ENCODE measurements around the gene ZSWIM4. TPM values are rescaled to one million over a fixed set of nuclear protein-coding genes. Genes with fewer than 3 reads are reported as not detected.

Gene ZSWIM4
- total and polyA plus RNA-seq, 2 of the 4 experiments (the other 2 are of a cell fraction) = 2.2 to 6.2 TPM

GRCh38 chr19:13817615-13818371 lies 22.6 kb downstream of the ZSWIM4 start:
- BruUV-seq (replicated peaks) = no TSS peak

More at GRCh38 chr19:13817615-13818371, 22.6 kb downstream of the ZSWIM4 start:
- H2AK5ac ChIP-seq (ENCODE audit: low read depth, low read length) = no peak overlapping the region
- no peak overlapping the region for H3K4ac ChIP-seq (ENCODE audit: low read depth, low read length)
- WGBS, 2 experiments (ENCODE audit: extremely low coverage in 2 of 2, insufficient read length in 1 of 2) = 63% methylated on average over 11 of the region's 35 CpGs; no CpG with 5 or more reads in 1 of the 2 experiments
- ATAC-seq (ENCODE audit: low read depth) (peak; percentile 18; the same call in 1 of the 2 replicates), DNase-seq (no peak)
- intact Hi-C loops (cut with micrococcal nuclease) (no loop called here), dilution Hi-C loops (cut with HindIII; ENCODE audit: low sequenced_read_pairs, unreplicated experiment) (no loop called here), in situ Hi-C loops (cut with MboI; ENCODE audit: low sequenced_read_pairs) (no loop called here)
- no peak overlapping the region for H3K14ac ChIP-seq (replicated peaks; ENCODE audit: low read depth, low read length)
- no peak overlapping the region for H3K4me3 ChIP-seq (ENCODE audit: insufficient read depth, low read depth, low read length)
- H2BK5ac ChIP-seq (ENCODE audit: low read depth, low read length, poor library complexity, severe bottlenecking) = no peak overlapping the region
- H3K9me1 ChIP-seq (ENCODE audit: insufficient read depth, low read length) = peaks cover 2% of the 10 kb centered on the region; the same call in 1 of the 2 replicates
- H3K79me1 ChIP-seq (ENCODE audit: low read depth in 1 of 2, low read length in 2 of 2) = peaks cover 0 to 12% of the 10 kb centered on the region in 2 experiments; a peak in 2 of 4 replicates
- ChIA-PET CTCF (no interaction called here), POLR2A (ENCODE audit: unreplicated experiment) (no interaction called here)
- H3K18ac ChIP-seq (ENCODE audit: low read depth, low read length) = no peak overlapping the region
- H3K27me3 ChIP-seq (ENCODE audit: control insufficient read depth, insufficient read depth, low read length) = no peaks in the 10 kb centered on the region
- no peak overlapping the region for H2BK20ac ChIP-seq (ENCODE audit: low read depth, low read length)
- no peak overlapping the region for H2AK9ac ChIP-seq (replicated peaks; ENCODE audit: low read depth, low read length, poor library complexity)
- no peak overlapping the region for H2BK15ac ChIP-seq (ENCODE audit: low read depth, low read length)
- H4K91ac ChIP-seq (ENCODE audit: insufficient read depth, low read depth, low read length) = no peak overlapping the region
- H3K36me3 ChIP-seq (ENCODE audit: control insufficient read depth, insufficient read depth, low read length) = peaks cover 60% of the 10 kb centered on the region
- H3K4me2 ChIP-seq (ENCODE audit: low read depth, low read length) = no peak overlapping the region
- H4K5ac ChIP-seq (ENCODE audit: low read depth, low read length) = no peak overlapping the region
- no peak overlapping the region for H3K9ac ChIP-seq (ENCODE audit: low read depth, low read length)
- no peak overlapping the region for H2BK120ac ChIP-seq (ENCODE audit: low read depth, low read length)
- H3K4me1 ChIP-seq (ENCODE audit: control insufficient read depth, insufficient read depth, low read length) = no peaks in the 10 kb centered on the region
- TF ChIP-seq RCOR1 (IDR thresholded peaks at IDR 0.05; ENCODE audit: insufficient replicate concordance, low read length) (no peak), CTCF (conservative IDR thresholded peaks at IDR 0.05; ENCODE audit: low read depth, low read length) (no peak), POLR2A (IDR thresholded peaks at IDR 0.05; ENCODE audit: low read depth, low read length) (no peak), CEBPB (IDR thresholded peaks at IDR 0.05; ENCODE audit: low read depth, low read length) (no peak), ELK1 (IDR thresholded peaks at IDR 0.05; ENCODE audit: borderline replicate concordance, low read depth, low read length) (no peak), NFE2L2 (IDR thresholded peaks at IDR 0.05; ENCODE audit: low read depth, low read length) (no peak), SMC3 (IDR thresholded peaks at IDR 0.05; ENCODE audit: low read depth, low read length) (no peak), RFX5 (IDR thresholded peaks at IDR 0.05; ENCODE audit: low read depth, low read length) (no peak), MAFK (IDR thresholded peaks at IDR 0.05; ENCODE audit: low read depth, low read length) (no peak), BHLHE40 (IDR thresholded peaks at IDR 0.05; ENCODE audit: low read depth, low read length) (no peak), CHD1 (IDR thresholded peaks at IDR 0.05; ENCODE audit: low read depth, low read length) (no peak), USF2 (IDR thresholded peaks at IDR 0.05; ENCODE audit: low read depth, low read length) (no peak), MXI1 (IDR thresholded peaks at IDR 0.05; ENCODE audit: borderline replicate concordance, low read depth, low read length) (no peak), MAZ (IDR thresholded peaks at IDR 0.05; ENCODE audit: borderline replicate concordance, low read depth, low read length) (no peak), FOS (IDR thresholded peaks at IDR 0.05; ENCODE audit: low read depth, low read length) (no peak), RAD21 (IDR thresholded peaks at IDR 0.05; ENCODE audit: low read length) (no peak)
- H3K9me3 ChIP-seq (ENCODE audit: control insufficient read depth, insufficient read depth, low read length) = no peaks in the 10 kb centered on the region
- peaks cover 4% of the 10 kb centered on the region for H4K20me1 ChIP-seq (ENCODE audit: insufficient read depth, low read length)
- H2AFZ ChIP-seq (replicated peaks; ENCODE audit: low read length, poor library complexity) = peak overlapping the region; percentile 58
- no peak overlapping the region for H3K56ac ChIP-seq (ENCODE audit: extremely low read depth, insufficient read depth, low read length)
- no peak overlapping the region for H4K8ac ChIP-seq (ENCODE audit: low read depth in 2 of 2, low read length in 2 of 2)
- no peak overlapping the region for H3K27ac ChIP-seq (ENCODE audit: insufficient read depth, low read length)
- no peak overlapping the region for H3K23ac ChIP-seq (ENCODE audit: low read depth, low read length)
